K562 (cell line): ENCODE measurements around the gene E2F3. TPM values are rescaled to one million over a fixed set of nuclear protein-coding genes. Genes with fewer than 3 reads are reported as not detected.

Experiments
- ARID1B ChIP-seq: fragments of 450-650 bp; IDR thresholded peaks from 2 replicates; pipeline ENCODE4 v1.6.1; 2016; ENCODE audit warnings: antibody characterized with exemption, mild to moderate bottlenecking, inconsistent platforms
- CHD1 ChIP-seq: fragments of 200-600 bp; sonication (generic); IDR thresholded peaks from one replicate; pipeline ENCODE4 v1.6.1; 2012; ENCODE audit warnings: mild to moderate bottlenecking, moderate library complexity, low read length, inconsistent platforms
- EGR1 ChIP-seq: fragments of 450-650 bp; conservative IDR thresholded peaks from 2 replicates; pipeline ENCODE4 v1.6.1; 2017; ENCODE audit warnings: mild to moderate bottlenecking
- ESRRA ChIP-seq: fragments of 450-650 bp; IDR thresholded peaks from 2 replicates; pipeline ENCODE4 v1.6.1; 2014; ENCODE audit warnings: low read depth, mild to moderate bottlenecking, moderate library complexity, borderline replicate concordance
- ETV1 ChIP-seq: fragments of 450-650 bp; conservative IDR thresholded peaks from 2 replicates; pipeline ENCODE4 v1.6.1; 2016; ENCODE audit warnings: missing genetic modification characterization, control low read depth, low read depth, missing compliant biosample characterization
- FUS ChIP-seq: fragments of 200-400 bp; formaldehyde crosslinking; optimal IDR thresholded peaks from 2 replicates; pipeline ENCODE3; 2017; ENCODE audit warnings: low read depth, low read length
- GTF2A2 ChIP-seq: IDR thresholded peaks from 2 replicates; pipeline ENCODE4 v1.6.1; 2016; ENCODE audit warnings: mild to moderate bottlenecking, missing genetic modification characterization, missing compliant biosample characterization
- HLTF ChIP-seq: fragments of 450-650 bp; IDR thresholded peaks from 2 replicates; pipeline ENCODE4 v1.6.1; 2016
- PATZ1 ChIP-seq: fragments of 250-450 bp; sonication (Bioruptor Pico); IDR thresholded peaks from 2 replicates; pipeline ENCODE4 v1.5.0; 2020; ENCODE audit warnings: mild to moderate bottlenecking, borderline replicate concordance
- PHF8 ChIP-seq: fragments of 200-600 bp; sonication (generic); IDR thresholded peaks from 2 replicates; pipeline ENCODE4 v1.6.1; 2012; ENCODE audit warnings: mixed run types, mild to moderate bottlenecking, inconsistent platforms, low read length, moderate library complexity, borderline replicate concordance
- RBBP5 ChIP-seq: fragments of 200-600 bp; sonication (generic); IDR thresholded peaks from 2 replicates; pipeline ENCODE4 v1.6.1; 2012; ENCODE audit warnings: borderline replicate concordance, mild to moderate bottlenecking, low read length, control low read depth, inconsistent platforms; ENCODE audit not compliant: insufficient read depth, poor library complexity, severe bottlenecking
- RFX7 ChIP-seq: fragments of 250-450 bp; sonication (Bioruptor Pico); IDR thresholded peaks from 2 replicates; pipeline ENCODE4 v1.5.1; 2021; ENCODE audit warnings: mild to moderate bottlenecking
- SAFB2 ChIP-seq: fragments of 200-400 bp; formaldehyde crosslinking; IDR thresholded peaks from 2 replicates; pipeline ENCODE4 v1.6.1; 2018; ENCODE audit warnings: borderline replicate concordance, low read length, low read depth, moderate library complexity; ENCODE audit not compliant: severe bottlenecking
- SIN3A ChIP-seq, 2 experiments: fragments of 150-350 bp in 1 of 2; IDR thresholded peaks; 2 replicates each; pipeline ENCODE4 v1.6.1; 2011 to 2016; ENCODE audit warnings: borderline replicate concordance in 2 of 2, low read depth in 2 of 2, low read length in 2 of 2, mild to moderate bottlenecking in 2 of 2, moderate library complexity in 2 of 2; ENCODE audit not compliant: control insufficient read depth in 1 of 2
- SIRT6 ChIP-seq: IDR thresholded peaks from one replicate; pipeline ENCODE4 v1.6.1; 2012; ENCODE audit warnings: low read depth, mild to moderate bottlenecking, control low read depth, inconsistent platforms, low read length, moderate library complexity
- SUPT5H ChIP-seq: fragments of 450-650 bp; IDR thresholded peaks from 2 replicates; pipeline ENCODE4 v1.6.1; 2016
- TGIF2 ChIP-seq: sonication (generic); formaldehyde crosslinking; IDR thresholded peaks from 2 replicates; pipeline ENCODE4 v1.8.1; 2022; ENCODE audit warnings: mild to moderate bottlenecking, missing genetic modification reagents, moderate library complexity
- USF1 ChIP-seq: sonication (generic); formaldehyde crosslinking; IDR thresholded peaks from 2 replicates; pipeline ENCODE4 v1.9.0; 2022; ENCODE audit warnings: mild to moderate bottlenecking, missing genetic modification reagents
- ZBTB7A ChIP-seq: IDR thresholded peaks from 2 replicates; pipeline ENCODE4 v1.6.1; 2011; ENCODE audit warnings: low read depth, mild to moderate bottlenecking, low read length, moderate library complexity, borderline replicate concordance; ENCODE audit not compliant: control insufficient read depth
- ZNF436 ChIP-seq: fragments of 250-450, 450-650 bp; sonication (Bioruptor Pico); formaldehyde crosslinking; IDR thresholded peaks from 2 replicates; pipeline ENCODE4 v1.7.0; 2020; ENCODE audit warnings: mild to moderate bottlenecking
- ZSCAN32 ChIP-seq: fragments of 450-650 bp; formaldehyde crosslinking; IDR thresholded peaks from 2 replicates; pipeline ENCODE4 v1.4.0; 2020; ENCODE audit warnings: mild to moderate bottlenecking, moderate library complexity
- polyA plus RNA-seq, 8 experiments: library from polyadenylated mRNA; depleted of rRNA in 4 of 8; stranded (reverse) in 5 of 8; unstranded in 3 of 8; fragments of >200 nt; fragmentation: Nextera tagmentation in 2 of 8; fragmentation: Illumina TruSeq in 1 of 8; extraction: Ambion mirVana in 2 of 8; extraction: Trizol in 1 of 8; gene quantifications; 2 replicates each; pipeline versions ENCODE4 v1.2.1 to v1.2.3, GENCODE V29; 2011 to 2014; ENCODE audit warnings: inconsistent platforms in 1 of 8, missing spikeins in 1 of 8
- total RNA-seq, 7 experiments: library from RNA; depleted of rRNA in 6 of 7; stranded (reverse); fragments of >200 nt in 6 of 7; fragmentation: Illumina TruSeq in 2 of 7; extraction: Trizol in 2 of 7; gene quantifications; 2 replicates each; pipeline versions ENCODE4 v1.2.1 to v1.2.3, GENCODE V29; 2011 to 2021; ENCODE audit warnings: low replicate concordance in 1 of 7
- TF ChIP-seq, protein P1 (sequence below): fragments of 450-650 bp; conservative IDR thresholded peaks from 2 replicates; pipeline ENCODE4 v1.6.1; 2016; ENCODE audit warnings: missing genetic modification characterization, low read depth, mild to moderate bottlenecking, missing compliant biosample characterization, moderate library complexity
- TF ChIP-seq, protein P2 (sequence below): IDR thresholded peaks from 2 replicates; pipeline ENCODE4 v1.6.1; 2016; ENCODE audit warnings: missing genetic modification characterization, missing compliant biosample characterization

The E2F3 gene
- total and polyA plus RNA-seq, 9 of the 15 experiments (the other 6 are each of a cell fraction or from before 2014, with no cell fraction given), result 11.1 to 44.7 (median 27.2) TPM

DNA sequence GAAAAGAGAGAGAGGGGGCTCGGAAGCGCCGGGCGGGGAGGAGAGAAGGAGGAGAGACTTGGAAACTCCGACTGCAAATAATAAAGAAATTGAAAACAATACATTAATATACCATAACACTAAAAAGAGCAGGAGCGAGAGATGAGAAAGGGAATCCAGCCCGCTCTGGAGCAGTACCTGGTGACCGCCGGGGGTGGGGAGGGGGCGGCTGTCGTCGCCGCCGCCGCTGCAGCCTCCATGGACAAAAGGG, 338 bp downstream of the E2F3 start (continued):
- TF ChIP-seq SAFB2 (no peak), HLTF (no peak), CHD1 (peak; percentile 99), ZSCAN32 (CRISPR knock-in tag) (0 out of 2 replicates have a peak, but pooled peaks have one; percentile 34), FUS (no peak), ESRRA (no peak), TGIF2 (CRISPR knock-in tag) (no peak), PATZ1 (CRISPR knock-in tag) (no peak), USF1 (no peak), ZNF436 (no peak), ARID1B (peak; percentile 32; the same call in 1 of the 2 replicates), RFX7 (0 out of 2 replicates have a peak, but pooled peaks have one; percentile 44), SIRT6 (no peak), ZBTB7A (peak; percentile 28; the same call in 1 of the 2 replicates), SIN3A (IDR thresholded peaks at IDR 0.05; ENCODE audit: borderline replicate concordance in 2 of 2, control insufficient read depth in 1 of 2, low read depth in 2 of 2, low read length in 2 of 2) (0 out of 4 replicates have a peak, but pooled peaks of 1 of the 2 experiments have one; percentile 22), GTF2A2 (tag) (0 out of 2 replicates have a peak, but pooled peaks have one; percentile 27), RBBP5 (peak; percentile 95), ETV1 (tag) (no peak), EGR1 (peak; percentile 61), SUPT5H (peak; percentile 72), PHF8 (peak; percentile 35; the same call in 1 of the 2 replicates)
- TF ChIP-seq, protein P1, sequence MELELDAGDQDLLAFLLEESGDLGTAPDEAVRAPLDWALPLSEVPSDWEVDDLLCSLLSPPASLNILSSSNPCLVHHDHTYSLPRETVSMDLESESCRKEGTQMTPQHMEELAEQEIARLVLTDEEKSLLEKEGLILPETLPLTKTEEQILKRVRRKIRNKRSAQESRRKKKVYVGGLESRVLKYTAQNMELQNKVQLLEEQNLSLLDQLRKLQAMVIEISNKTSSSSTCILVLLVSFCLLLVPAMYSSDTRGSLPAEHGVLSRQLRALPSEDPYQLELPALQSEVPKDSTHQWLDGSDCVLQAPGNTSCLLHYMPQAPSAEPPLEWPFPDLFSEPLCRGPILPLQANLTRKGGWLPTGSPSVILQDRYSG (tag), result no peak
- TF ChIP-seq, protein P2, sequence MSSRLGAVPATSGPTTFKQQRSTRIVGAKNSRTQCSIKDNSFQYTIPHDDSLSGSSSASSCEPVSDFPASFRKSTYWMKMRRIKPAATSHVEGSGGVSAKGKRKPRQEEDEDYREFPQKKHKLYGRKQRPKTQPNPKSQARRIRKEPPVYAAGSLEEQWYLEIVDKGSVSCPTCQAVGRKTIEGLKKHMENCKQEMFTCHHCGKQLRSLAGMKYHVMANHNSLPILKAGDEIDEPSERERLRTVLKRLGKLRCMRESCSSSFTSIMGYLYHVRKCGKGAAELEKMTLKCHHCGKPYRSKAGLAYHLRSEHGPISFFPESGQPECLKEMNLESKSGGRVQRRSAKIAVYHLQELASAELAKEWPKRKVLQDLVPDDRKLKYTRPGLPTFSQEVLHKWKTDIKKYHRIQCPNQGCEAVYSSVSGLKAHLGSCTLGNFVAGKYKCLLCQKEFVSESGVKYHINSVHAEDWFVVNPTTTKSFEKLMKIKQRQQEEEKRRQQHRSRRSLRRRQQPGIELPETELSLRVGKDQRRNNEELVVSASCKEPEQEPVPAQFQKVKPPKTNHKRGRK (tag), result peak; percentile 61
